HepG2 (cell line): ENCODE results near the gene APCDD1L. TPM values are rescaled to one million over a fixed set of nuclear protein-coding genes. Genes with fewer than 3 reads are reported as not detected.

Experiments used
- ATAC-seq: fragments of 200-7000 bp; cut with Tn5 transposase; 3 replicates; pipeline ENCODE4 v1.9.1; 2020; ENCODE audit warnings: mild to moderate bottlenecking, moderate library complexity
- Bru-seq: library from RNA; stranded (reverse); fragments of 400-500 nt; gene quantifications from one replicate; lab custom pipeline; 2021; lab: Mats Ljungman, UMichigan
- BruChase-seq, 2 experiments: library from RNA; stranded (reverse); fragments of 400-500 nt; gene quantifications; one replicate each; lab custom pipeline; 2021; lab: Mats Ljungman, UMichigan
- BruUV-seq: library from RNA; stranded (reverse); fragments of 400-500 nt; replicated peaks from 2 replicates; lab custom pipeline; 2021; lab: Mats Ljungman, UMichigan
- CTCF ChIA-PET: fragments of 300-600 bp; formaldehyde crosslinking; extraction: SDS; loops from one replicate; lab custom pipeline; 2021; ENCODE audit warnings: low total read pairs, inconsistent platforms, low intra/inter-chr PET ratio; lab: Yijun Ruan, JAX
- POLR2A ChIA-PET: fragments of 350-600 bp; sonication (Branson Sonifier 250); formaldehyde crosslinking; loops from one replicate; lab custom pipeline; 2020; ENCODE audit warnings: antibody characterized with exemption, inconsistent platforms; lab: Yijun Ruan, JAX
- DNase-seq: peaks from one replicate; pipeline ENCODE4 v3.0.0-alpha.2; 2015; ENCODE audit warnings: low spot score
- FAIRE-seq: peaks from 3 replicates; lab custom pipeline; 2011; peaks lifted over from hg19 to GRCh38; lab: Jason Lieb, UNC
- H2AFZ ChIP-seq: one replicate; pipeline ENCODE4 v1.6.1; 2011; ENCODE audit warnings: low read length, inconsistent platforms
- H3K27ac ChIP-seq: fragments of 300-600 bp; 3 replicates; pipeline ENCODE4 v1.8.0; 2011; ENCODE audit warnings: mixed run types, mild to moderate bottlenecking, mixed read lengths, low read length, inconsistent platforms; ENCODE audit not compliant: insufficient read depth; ENCODE audit errors: extremely low read length
- H3K27me3 ChIP-seq, 2 experiments: fragments of 200-600 bp in 1 of 2; 2 replicates in 1 of 2; 3 replicates in 1 of 2; pipeline versions ENCODE4 v1.6.0 to v1.8.0; 2011; ENCODE audit warnings: low read length in 2 of 2, mild to moderate bottlenecking in 2 of 2, moderate library complexity in 2 of 2, inconsistent platforms in 1 of 2; ENCODE audit not compliant: insufficient read depth in 2 of 2, control insufficient read depth in 1 of 2
- H3K36me3 ChIP-seq, 2 experiments: fragments of 200-600 bp in 1 of 2; replicated peaks in 1 of 2; 2 replicates in 1 of 2; 3 replicates in 1 of 2; pipeline versions ENCODE4 v1.5.1 to v1.8.0; 2011; ENCODE audit warnings: low read length in 2 of 2, inconsistent platforms in 1 of 2; ENCODE audit not compliant: insufficient read depth in 2 of 2, control insufficient read depth in 1 of 2
- H3K4me1 ChIP-seq: 2 replicates; pipeline ENCODE4 v1.5.1; 2012; ENCODE audit warnings: low read length, inconsistent platforms; ENCODE audit not compliant: insufficient read depth
- H3K4me2 ChIP-seq: 2 replicates; pipeline ENCODE4 v1.6.0; 2011; ENCODE audit warnings: low read depth, low read length, inconsistent platforms
- H3K4me3 ChIP-seq, 3 experiments: fragments of 200-600 bp in 1 of 3; sonication (generic), shearing (Covaris generic) in 1 of 3; replicated peaks in 1 of 3; 2 replicates each; pipeline ENCODE4 v1.5.1; 2011 to 2016; ENCODE audit warnings: low read length in 3 of 3, inconsistent platforms in 2 of 3, low read depth in 2 of 3, mild to moderate bottlenecking in 2 of 3, control low read depth in 1 of 3, mixed read lengths in 1 of 3; ENCODE audit not compliant: insufficient read depth in 1 of 3
- H3K79me2 ChIP-seq: one replicate; pipeline ENCODE4 v1.6.1; 2011; ENCODE audit warnings: low read length, inconsistent platforms; ENCODE audit not compliant: insufficient read depth
- H3K9ac ChIP-seq: 2 replicates; pipeline ENCODE4 v1.6.0; 2011; ENCODE audit warnings: mild to moderate bottlenecking, low read depth, low read length, inconsistent platforms; ENCODE audit not compliant: insufficient read depth
- H3K9me3 ChIP-seq: 2 replicates; pipeline ENCODE4 v1.5.1; 2012; ENCODE audit warnings: mild to moderate bottlenecking, low read length
- H4K20me1 ChIP-seq: 2 replicates; pipeline ENCODE4 v1.6.0; 2011; ENCODE audit warnings: inconsistent platforms, mild to moderate bottlenecking, low read length, moderate library complexity; ENCODE audit not compliant: insufficient read depth
- AKAP8 ChIP-seq: sonication (generic); formaldehyde crosslinking; IDR thresholded peaks from 2 replicates; pipeline ENCODE4 v1.5.1; 2020; ENCODE audit warnings: mild to moderate bottlenecking, missing genetic modification reagents
- ATF7 ChIP-seq, 2 experiments: fragments of 450-650 bp in 1 of 2; sonication (generic) in 1 of 2; formaldehyde crosslinking in 1 of 2; IDR thresholded peaks; 2 replicates each; pipeline versions ENCODE4 v1.4.0 to v1.6.1; 2016 to 2020; ENCODE audit warnings: antibody characterized with exemption in 1 of 2, mild to moderate bottlenecking in 1 of 2, missing genetic modification reagents in 1 of 2
- EZH2 ChIP-seq: conservative IDR thresholded peaks from 2 replicates; pipeline ENCODE4 v1.6.1; 2012; ENCODE audit warnings: mild to moderate bottlenecking, low read depth, low read length, moderate library complexity
- FOXK2 ChIP-seq: fragments of 450-650 bp; IDR thresholded peaks from 2 replicates; pipeline ENCODE4 v1.6.1; 2016
- HOXA3 ChIP-seq: sonication (generic); formaldehyde crosslinking; IDR thresholded peaks from 2 replicates; pipeline ENCODE4 v1.5.0; 2020; ENCODE audit warnings: missing genetic modification reagents
- NBN ChIP-seq: fragments of 450-650 bp; conservative IDR thresholded peaks from 2 replicates; pipeline ENCODE4 v1.6.1; 2017
- NONO ChIP-seq, 2 experiments: fragments of 450-650 bp in 1 of 2; sonication (generic) in 1 of 2; formaldehyde crosslinking in 1 of 2; IDR thresholded peaks in 1 of 2; conservative IDR thresholded peaks in 1 of 2; 2 replicates each; pipeline versions ENCODE4 v1.6.1 to v1.8.0; 2017 to 2022; ENCODE audit warnings: mild to moderate bottlenecking in 1 of 2, missing genetic modification reagents in 1 of 2, moderate library complexity in 1 of 2
- PLRG1 ChIP-seq: fragments of 450-650 bp; conservative IDR thresholded peaks from 2 replicates; pipeline ENCODE4 v1.6.1; 2016
- SP2 ChIP-seq: sonication (generic); formaldehyde crosslinking; IDR thresholded peaks from 2 replicates; pipeline ENCODE4 v1.5.1; 2020; ENCODE audit warnings: mild to moderate bottlenecking, missing genetic modification reagents
- WGBS: methylation state at CpG from one replicate; pipeline ENCODE4 v1.1.6; 2017; ENCODE audit warnings: low lambda C conversion rate; 5-methylcytosine and 5-hydroxymethylcytosine counted together
- in situ Hi-C: cut with HindIII; loops from 2 replicates; pipeline ENCODE4 v1.10.0; 2017; ENCODE audit warnings: low pct_unique_long_range_greater_than_20kb; ENCODE audit not compliant: extremely low pct_ligation_motif_present
- intact Hi-C: fragments of 100-400 bp; cut with micrococcal nuclease; formaldehyde crosslinking; loops from one replicate; pipeline ENCODE4 v1.10.0; 2022; ENCODE audit not compliant: unreplicated experiment
- long read RNA-seq, 2 experiments: library from RNA in 1 of 2; library from polyadenylated mRNA in 1 of 2; stranded (forward) in 1 of 2; unstranded in 1 of 2; transcript quantifications; one replicate each; pipeline ENCODE4 v2.0.0, GENCODE V29; 2019 to 2022
- polyA minus RNA-seq, 3 experiments: library from RNA; depleted of rRNA, polyadenylated mRNA; stranded (reverse); fragments of >200 nt; gene quantifications; 2 replicates each; pipeline ENCODE4 v1.2.3, GENCODE V29; 2011; ENCODE audit warnings: low replicate concordance in 1 of 3
- polyA plus RNA-seq, 8 experiments: library from polyadenylated mRNA; depleted of rRNA in 3 of 8; stranded (reverse) in 7 of 8; unstranded in 1 of 8; fragments of >200 nt; fragmentation: Illumina TruSeq in 4 of 8; extraction: Trizol in 4 of 8; gene quantifications; 2 replicates each; pipeline versions ENCODE4 v1.2.1 to v1.2.3, GENCODE V29; 2011 to 2016; ENCODE audit warnings: low read depth in 4 of 8, missing spikeins in 1 of 8, mixed read lengths in 1 of 8; ENCODE audit not compliant: insufficient read depth in 1 of 8
- total RNA-seq, 5 experiments: library from RNA; depleted of rRNA; stranded (reverse); fragments of >200 nt; fragmentation: Illumina TruSeq; extraction: Trizol; gene quantifications; 2 replicates each; pipeline ENCODE4 v1.2.3, GENCODE V29; 2016; ENCODE audit warnings: low read depth in 1 of 5
- TF ChIP-seq, protein P1 (sequence below): fragments of 450-650 bp; IDR thresholded peaks from 2 replicates; pipeline ENCODE4 v1.6.1; 2017

The APCDD1L gene
- total RNA-seq (2016; rRNA removed; fragmentation: Illumina TruSeq; extraction: Trizol), result not detected in 2 replicates
- total RNA-seq (2016; cell fraction: cytosol; rRNA removed; fragmentation: Illumina TruSeq; extraction: Trizol; ENCODE audit: low read depth), result not detected in 2 replicates
- not detected in 2 replicates for total RNA-seq (2016; cell fraction: insoluble cytoplasmic fraction; rRNA removed; fragmentation: Illumina TruSeq; extraction: Trizol)
- not detected in 2 replicates for total RNA-seq (2016; cell fraction: membrane; rRNA removed; fragmentation: Illumina TruSeq; extraction: Trizol)
- not detected in 2 replicates for total RNA-seq (2016; cell fraction: nucleus; rRNA removed; fragmentation: Illumina TruSeq; extraction: Trizol)
- not detected in 2 replicates for polyA plus RNA-seq (2011; rRNA removed)
- polyA plus RNA-seq (2011; cell fraction: cytosol; rRNA removed), result not detected in 2 replicates
- polyA plus RNA-seq (2011; cell fraction: nucleus; rRNA removed), result not detected in 2 replicates
- not detected in 2 replicates for polyA plus RNA-seq (2012)
- not detected in 2 replicates for polyA plus RNA-seq (2016; cell fraction: cytosol; fragmentation: Illumina TruSeq; extraction: Trizol; ENCODE audit: low read depth)
- polyA plus RNA-seq (2016; cell fraction: insoluble cytoplasmic fraction; fragmentation: Illumina TruSeq; extraction: Trizol; ENCODE audit: low read depth), result not detected in 2 replicates
- not detected in 2 replicates for polyA plus RNA-seq (2016; cell fraction: membrane; fragmentation: Illumina TruSeq; extraction: Trizol; ENCODE audit: low read depth)
- polyA plus RNA-seq (2016; cell fraction: nucleus; fragmentation: Illumina TruSeq; extraction: Trizol; ENCODE audit: insufficient read depth, low read depth), result not detected in 2 replicates
- 0.09 TPM in 1 of 2 replicates, not detected in the other for polyA minus RNA-seq (2011; rRNA and poly(A)+ RNA removed; ENCODE audit: low replicate concordance)
- not detected in 2 replicates for polyA minus RNA-seq (2011; cell fraction: cytosol; rRNA and poly(A)+ RNA removed)
- not detected in 2 replicates for polyA minus RNA-seq (2011; cell fraction: nucleus; rRNA and poly(A)+ RNA removed)
- not detected for Bru-seq, nascent RNA
- BruChase-seq, experiment 1, labeled RNA remaining after a 6-hour chase, result percentile 2 among the genes with signal in this experiment
- BruChase-seq, experiment 2, labeled RNA remaining after a 2-hour chase, result percentile 2 among the genes with signal in this experiment
- long read RNA-seq, experiment 1, result 0 reads
- long read RNA-seq, experiment 2, result 0 reads

DNA sequence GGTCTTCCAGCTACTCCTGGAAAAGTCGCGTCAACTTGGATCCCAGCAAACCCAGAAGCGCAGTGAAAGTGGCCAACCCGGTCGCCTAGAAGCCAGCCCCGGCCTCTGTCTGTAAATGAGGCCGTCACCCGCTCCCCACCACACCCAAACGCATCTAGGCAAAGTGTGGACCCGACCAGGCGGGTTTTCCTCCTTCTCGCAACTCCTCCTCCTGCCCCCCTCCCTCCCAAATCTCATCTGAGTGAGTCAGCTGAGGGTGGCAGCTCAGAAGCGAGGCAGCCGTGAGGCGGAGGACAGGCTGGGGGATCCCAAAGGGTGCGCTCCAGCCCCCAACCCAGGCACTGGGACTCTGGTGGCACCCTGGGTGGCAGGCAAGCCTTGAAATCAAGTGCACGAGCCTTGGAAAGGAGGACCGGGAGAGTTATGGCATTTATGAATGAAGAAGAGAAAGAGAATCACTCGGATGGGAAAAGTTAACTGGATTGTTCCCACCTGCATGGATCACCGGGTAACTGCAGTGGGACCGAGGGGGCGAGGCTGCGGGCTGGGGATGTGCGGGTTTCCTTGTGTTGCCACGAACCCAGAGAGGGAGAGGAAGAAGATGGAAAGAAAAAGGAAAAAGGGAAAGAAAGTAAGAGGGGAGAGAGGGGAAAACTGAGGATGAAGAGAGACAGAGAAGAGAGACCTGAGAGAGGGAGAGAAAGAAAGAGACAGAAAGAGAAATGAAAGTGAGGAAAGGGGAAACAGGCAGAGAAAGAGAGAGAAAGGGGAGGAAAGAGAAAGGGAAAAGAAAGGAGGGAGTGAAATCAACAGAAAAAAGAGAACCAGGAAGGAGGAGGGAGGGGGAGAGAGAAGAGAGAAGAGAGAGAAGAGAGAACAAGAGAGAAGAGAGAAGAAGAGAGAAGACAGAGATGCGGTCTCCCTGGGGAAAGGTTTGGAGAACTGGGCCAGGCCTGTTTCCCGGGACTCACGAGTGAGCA lies at the start of gene APCDD1L:
APCDD1L (minus strand) TSS at position 167 of the 980 bp plus-strand sequence. CDS start 692 bp downstream, outside the sequence.
- Histone ChIP-seq H3K36me3 (no peaks in the 10 kb centered on the region), H3K4me2 (no peak within 1 kb of the TSS), H2AFZ (no peak within 1 kb of the TSS), H3K79me2 (no peaks in the 10 kb centered on the region), H4K20me1 (no peaks in the 10 kb centered on the region; the same call in 1 of the 2 replicates), H3K27me3 (peaks cover 11 to 78% of the 10 kb centered on the region in 2 experiments; a peak in 4 of 5 replicates), H3K27ac (no peak within 1 kb of the TSS), H3K4me3 (no peak within 1 kb of the TSS), H3K9ac (no peak within 1 kb of the TSS), H3K4me1 (no peaks in the 10 kb centered on the region), H3K9me3 (no peaks in the 10 kb centered on the region)
- in situ Hi-C loops, result no loop called here
- intact Hi-C loops, result no loop called here
- ChIA-PET POLR2A (no interaction called here), CTCF (no interaction called here)
- DNase-seq, result no peak
- WGBS, result 20% methylated on average over 27 of the region's 28 CpGs
- ATAC-seq, result no peak
- FAIRE-seq, result no peak
- TF ChIP-seq EZH2 (0 out of 2 replicates have a peak, but pooled peaks have one; percentile 46), HOXA3 (CRISPR knock-in tag) (no peak), NONO (IDR thresholded peaks at IDR 0.05) (0 out of 2 replicates have a peak, but pooled peaks have one; percentile 58), NONO (CRISPR knock-in tag; conservative IDR thresholded peaks at IDR 0.05) (no peak), AKAP8 (CRISPR knock-in tag) (no peak), PLRG1 (0 out of 2 replicates have a peak, but pooled peaks have one; percentile 76), NBN (0 out of 2 replicates have a peak, but pooled peaks have one; percentile 62), FOXK2 (0 out of 2 replicates have a peak, but pooled peaks have one; percentile 10), ATF7 (IDR thresholded peaks at IDR 0.05) (peak; percentile 24; the same call in 1 of the 2 replicates), ATF7 (CRISPR knock-in tag; IDR thresholded peaks at IDR 0.05) (no peak), SP2 (CRISPR knock-in tag) (no peak)
- TF ChIP-seq, protein P1, sequence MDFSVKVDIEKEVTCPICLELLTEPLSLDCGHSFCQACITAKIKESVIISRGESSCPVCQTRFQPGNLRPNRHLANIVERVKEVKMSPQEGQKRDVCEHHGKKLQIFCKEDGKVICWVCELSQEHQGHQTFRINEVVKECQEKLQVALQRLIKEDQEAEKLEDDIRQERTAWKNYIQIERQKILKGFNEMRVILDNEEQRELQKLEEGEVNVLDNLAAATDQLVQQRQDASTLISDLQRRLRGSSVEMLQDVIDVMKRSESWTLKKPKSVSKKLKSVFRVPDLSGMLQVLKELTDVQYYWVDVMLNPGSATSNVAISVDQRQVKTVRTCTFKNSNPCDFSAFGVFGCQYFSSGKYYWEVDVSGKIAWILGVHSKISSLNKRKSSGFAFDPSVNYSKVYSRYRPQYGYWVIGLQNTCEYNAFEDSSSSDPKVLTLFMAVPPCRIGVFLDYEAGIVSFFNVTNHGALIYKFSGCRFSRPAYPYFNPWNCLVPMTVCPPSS, result peak; percentile 82; the same call in 1 of the 2 replicates
- BruUV-seq, result no TSS peak
